Measurements from ENCODE around the gene SVIL.
"Not testable (repeated sequence)": the region's sequence is repeated elsewhere in the genome, so short reads cannot be mapped to it uniquely, and the experiment has no call there.

SVIL gene

DNA sequence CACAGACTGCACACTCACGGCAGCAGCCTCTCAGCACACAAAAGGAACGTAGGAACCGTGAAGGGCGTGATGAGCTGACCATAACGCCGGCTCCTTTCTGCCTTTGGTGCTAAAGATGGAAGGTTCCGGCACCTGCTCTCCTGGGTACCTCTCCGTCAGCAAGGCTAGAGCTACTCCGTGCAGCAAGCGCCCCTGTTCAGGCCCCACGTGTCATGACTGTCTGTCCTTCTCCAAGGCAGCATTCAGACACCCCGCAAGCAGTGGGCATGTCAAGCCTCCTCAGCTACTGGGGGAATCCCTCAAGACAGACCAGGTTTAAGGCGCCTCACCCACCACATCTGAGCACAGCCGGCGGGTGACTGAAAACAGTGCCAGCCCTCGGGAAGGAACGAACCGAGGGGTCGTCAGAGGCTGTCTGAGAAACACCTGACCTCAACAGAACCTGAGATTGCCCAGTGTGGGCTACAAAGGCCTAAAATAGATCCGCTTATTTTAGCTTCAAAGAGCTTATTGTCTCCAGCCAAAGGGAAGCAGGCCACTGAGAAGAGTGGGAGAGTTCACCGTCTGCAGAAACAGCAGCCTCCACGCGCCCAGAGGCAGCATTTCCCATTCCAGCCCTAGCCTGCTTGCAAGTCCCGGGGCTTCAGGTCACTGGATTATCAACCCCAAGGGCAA lies 124.2 kb downstream of the SVIL start:
- DNase-seq, result not testable (repeated sequence)

DNA sequence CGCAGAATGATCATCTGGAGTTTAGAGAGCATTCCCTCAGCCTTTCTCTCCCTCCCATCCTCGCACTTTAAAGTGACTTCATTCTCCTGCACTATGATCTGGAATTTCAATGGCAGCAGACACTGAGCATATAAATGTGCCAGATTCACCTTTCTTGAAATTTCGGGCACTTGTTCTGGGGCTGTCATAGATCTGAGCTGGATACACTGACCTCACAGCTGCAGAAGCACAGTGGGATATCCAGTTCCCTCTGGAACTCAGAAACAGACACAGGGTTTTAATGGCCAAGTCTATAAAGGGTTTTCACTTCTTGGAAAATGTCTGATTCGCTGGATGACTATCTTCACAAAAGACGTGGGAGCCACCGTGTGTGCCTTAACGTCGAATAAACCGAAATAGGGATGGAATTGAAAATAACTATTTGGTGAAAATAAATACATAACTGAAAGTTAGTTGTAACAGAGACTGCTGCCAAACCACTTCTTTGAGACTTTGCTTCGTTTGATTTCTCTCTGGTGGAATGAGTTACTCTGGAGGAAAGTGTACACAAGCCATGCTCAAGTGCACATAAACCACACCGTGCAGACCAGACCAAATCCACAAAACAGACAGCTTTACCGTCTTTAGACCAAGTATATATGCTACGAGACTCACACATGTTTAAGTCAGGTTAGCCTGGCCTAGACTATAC lies 126.1 kb downstream of the SVIL start:
- DNase-seq, result no peak

- DNase-seq, result not testable (repeated sequence)
Observed at GRCh38 chr10:29507750-29508149, 127.0 kb downstream of the SVIL start.

DNA sequence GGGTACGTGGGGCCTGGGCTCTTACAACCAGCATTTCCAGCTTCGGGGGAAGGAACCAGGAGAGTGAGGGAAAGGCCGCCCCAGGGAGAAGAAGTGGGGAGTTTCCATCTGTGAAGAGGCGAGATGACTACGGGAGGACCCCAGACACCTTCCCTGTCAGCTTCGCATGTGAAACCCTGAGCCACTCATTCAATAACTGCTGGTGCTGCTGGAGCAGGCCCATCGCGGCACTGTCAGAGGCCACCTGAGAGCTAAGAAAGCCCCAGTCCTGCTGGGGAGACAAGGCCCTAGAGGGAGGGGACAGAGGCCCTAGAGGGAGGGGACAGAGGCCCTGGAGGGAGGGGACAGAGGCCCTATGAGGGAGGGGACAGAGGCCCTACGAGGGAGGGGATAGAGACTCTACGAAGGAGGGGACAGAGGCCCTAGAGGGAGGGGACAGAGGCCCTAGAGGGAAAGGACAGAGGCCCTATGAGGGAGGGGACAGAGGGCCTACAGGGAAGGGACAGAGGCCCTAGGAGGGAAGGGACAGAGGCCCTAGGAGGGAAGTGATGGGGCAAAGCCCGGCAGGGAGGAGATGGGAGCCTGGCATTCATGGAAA lies 128.3 kb downstream of the SVIL start:
- not testable (repeated sequence) for DNase-seq

GRCh38 chr10:29502351-29502750 lies 132.4 kb downstream of the SVIL start:
- no peak for DNase-seq

DNA sequence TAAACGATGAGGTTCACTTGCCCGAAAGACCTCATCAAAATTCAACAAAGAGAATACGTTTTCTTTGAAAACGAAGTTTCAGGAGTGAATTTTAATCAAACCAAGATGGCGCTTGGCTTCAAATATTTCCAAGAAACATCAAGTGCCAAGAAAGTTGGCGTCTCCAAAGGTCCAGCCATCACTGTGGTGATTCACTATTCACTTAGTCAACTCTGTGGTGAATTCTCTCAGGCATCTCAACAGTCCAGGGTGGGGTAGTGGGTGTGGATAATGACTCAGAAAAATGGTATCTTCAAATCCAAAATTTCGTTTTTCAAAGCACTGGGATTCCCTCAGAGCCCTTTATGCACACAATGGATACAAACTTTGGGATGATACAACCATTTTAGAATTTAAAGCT lies 133.1 kb downstream of the SVIL start:
- DNase-seq, result no peak

GRCh38 chr10:29499993-29500537 lies 134.7 kb downstream of the SVIL start:
- DNase-seq, result no peak

DNA sequence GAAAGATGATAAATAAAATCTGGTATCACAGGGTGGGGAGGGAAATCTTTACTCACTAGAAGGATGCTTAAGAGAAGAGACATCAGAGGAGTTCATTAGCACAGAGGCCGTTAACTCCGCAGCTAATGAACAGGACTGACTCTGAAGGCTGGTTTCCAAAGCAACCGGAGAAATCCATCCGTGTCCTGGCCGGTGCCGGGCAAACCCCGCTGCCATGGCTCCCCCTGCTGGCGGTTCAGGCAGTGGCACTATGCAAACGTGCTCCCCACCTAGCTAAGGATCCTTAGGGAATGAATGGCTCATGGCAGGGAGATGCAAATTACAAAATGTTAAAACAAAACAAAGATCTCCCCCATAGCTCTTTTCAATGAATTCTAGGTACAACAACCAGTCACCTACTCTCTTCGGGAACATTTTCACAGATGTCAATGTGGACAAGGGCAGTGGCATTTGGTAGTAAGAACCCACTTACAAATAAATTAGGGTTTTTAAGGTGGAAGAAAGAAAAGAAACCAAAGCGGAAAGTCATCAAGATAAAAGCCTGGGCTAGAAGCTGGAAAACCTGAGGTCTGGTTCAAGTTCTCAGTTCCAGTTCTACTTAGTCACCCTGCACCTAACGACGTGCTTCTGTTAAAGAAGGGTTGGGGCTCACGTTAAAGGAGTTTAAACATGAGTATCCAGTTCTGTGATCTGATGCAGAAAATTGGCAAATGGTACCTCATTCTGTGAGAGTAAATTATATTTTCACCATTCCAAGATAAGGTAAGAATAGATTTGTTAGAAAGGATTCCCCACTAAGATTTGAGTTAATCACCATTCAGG lies 138.2 kb downstream of the SVIL start:
- DNase-seq, result peak; percentile 55

GRCh38 chr10:29495366-29495765 lies 139.4 kb downstream of the SVIL start:
- no peak for DNase-seq

- DNase-seq, result no peak
Observed at GRCh38 chr10:29493697-29494096, 141.1 kb downstream of the SVIL start.

DNA sequence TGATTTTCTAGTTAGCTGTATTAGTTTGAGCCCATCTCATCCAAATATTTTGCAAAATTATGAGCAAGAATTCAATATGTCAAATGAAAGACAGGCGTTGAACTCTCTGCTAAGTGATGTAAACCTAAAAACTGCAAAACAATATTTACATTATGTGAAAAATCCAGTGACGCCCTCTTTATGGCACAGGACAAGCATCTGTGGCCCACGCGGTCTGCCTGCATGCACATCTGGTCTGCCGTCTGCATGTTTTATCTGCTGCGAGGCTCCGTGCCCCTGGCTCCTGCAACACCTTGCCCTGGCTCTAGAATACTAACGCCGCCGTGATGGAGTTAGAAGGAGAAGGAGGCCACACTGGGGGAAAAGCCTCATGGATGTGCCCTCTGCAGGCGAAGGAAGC lies 142.0 kb downstream of the SVIL start:
- DNase-seq, result no peak

DNA sequence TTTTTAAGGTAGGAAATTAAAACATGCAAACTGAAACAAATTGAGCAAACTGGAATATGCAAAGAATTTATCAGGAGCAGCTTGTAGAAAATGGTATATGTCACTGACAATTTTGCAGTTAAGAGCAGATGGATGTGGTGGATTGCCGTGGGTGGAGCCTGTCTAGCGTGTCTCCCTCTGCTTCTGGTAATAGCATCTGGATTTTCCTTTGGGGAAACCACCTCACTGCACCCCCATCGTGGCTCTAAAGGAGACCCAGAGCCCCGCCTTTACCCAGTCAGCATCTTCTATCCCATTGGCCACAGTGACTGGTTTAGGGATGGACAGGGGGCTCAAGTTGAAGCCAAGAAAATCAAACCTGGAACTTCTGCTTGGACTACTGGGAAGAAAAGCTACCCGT lies 142.9 kb downstream of the SVIL start:
- no peak for DNase-seq

DNA sequence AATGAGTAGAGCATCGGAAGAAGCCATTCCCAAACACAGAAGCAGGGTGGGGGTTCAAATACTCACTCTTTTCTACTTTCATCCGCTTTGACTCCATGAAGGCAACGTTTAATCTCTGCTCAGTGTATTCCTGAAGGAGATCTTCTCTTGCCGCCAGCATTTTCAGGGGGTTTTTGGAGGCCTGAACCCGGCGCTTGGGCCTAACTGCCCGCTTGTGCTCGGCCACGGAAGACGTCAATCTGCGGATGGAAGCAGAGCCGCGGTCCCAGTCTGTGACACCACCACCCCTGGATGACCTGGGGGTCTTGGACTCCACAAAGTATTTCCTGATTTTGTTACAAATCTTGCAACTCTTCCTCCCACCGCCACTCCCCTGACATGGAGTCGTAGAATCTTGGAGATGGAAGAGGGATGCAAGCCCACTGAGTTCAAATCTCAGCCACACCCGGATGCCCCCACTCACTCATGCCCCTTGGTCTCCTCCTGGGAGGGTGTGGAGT lies 143.9 kb downstream of the SVIL start:
- DNase-seq, result not testable (repeated sequence)

DNA sequence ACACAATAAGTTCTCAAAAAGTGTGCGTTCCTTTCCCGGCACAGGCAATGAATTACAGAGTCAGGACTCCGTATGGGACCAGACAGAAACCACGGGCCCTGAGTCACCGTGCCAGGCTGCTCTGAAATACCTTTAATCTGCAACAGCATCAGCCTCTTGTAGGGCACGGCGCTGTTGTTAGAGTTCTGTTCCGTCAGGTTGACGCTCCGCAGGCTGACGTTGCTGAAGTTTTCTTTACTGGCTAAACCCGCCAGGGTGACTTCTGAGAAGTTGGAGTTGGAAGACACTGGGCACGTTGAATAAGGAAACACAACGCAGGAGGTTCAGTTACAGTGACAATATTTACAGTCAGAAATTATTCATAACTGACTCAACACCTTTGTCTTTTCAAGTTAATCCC lies 146.3 kb downstream of the SVIL start:
- DNase-seq, result not testable (repeated sequence)

GRCh38 chr10:29487884-29488266 lies 146.9 kb downstream of the SVIL start:
- not testable (repeated sequence) for DNase-seq

GRCh38 chr10:29487032-29487883 lies 147.5 kb downstream of the SVIL start:
- DNase-seq, result not testable (repeated sequence)

DNA sequence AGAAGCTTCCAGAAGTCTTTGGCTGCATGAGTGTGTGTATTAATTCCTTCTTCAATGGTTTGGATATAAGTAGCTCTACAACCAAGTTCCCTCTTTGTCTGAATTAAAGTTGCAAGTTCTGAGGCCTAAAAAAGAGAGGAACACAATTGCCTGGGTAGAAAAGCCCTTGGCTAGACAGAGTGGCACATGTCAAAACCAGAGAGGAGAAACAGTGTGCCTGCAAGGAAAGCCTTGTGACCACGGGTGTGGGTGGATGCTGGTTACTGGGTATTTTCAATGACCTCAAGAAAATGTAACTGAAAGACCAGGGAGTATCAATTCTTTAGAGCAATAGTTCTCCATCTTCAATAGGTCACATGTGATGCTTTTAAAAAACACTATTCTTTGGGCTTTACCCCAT lies 148.3 kb downstream of the SVIL start:
- no peak for DNase-seq

GRCh38 chr10:29484677-29485076 lies 150.1 kb downstream of the SVIL start:
- not testable (repeated sequence) for DNase-seq

- no peak for DNase-seq
Observed at GRCh38 chr10:29482591-29483431, 152.0 kb downstream of the SVIL start.

- DNase-seq, result no peak
Observed at GRCh38 chr10:29481906-29482440, 152.8 kb downstream of the SVIL start.

All from left hindlimb (tissue), 1 donor.